GM18526 (cell line): ENCODE measurements around the gene PHF21A.

ENCODE experiments used
- POLR2A ChIP-seq: IDR thresholded peaks from 3 replicates; pipeline ENCODE4 v1.6.1; 2011; ENCODE audit not compliant: insufficient read length; ENCODE audit errors: extremely low read depth

The PHF21A gene

DNA sequence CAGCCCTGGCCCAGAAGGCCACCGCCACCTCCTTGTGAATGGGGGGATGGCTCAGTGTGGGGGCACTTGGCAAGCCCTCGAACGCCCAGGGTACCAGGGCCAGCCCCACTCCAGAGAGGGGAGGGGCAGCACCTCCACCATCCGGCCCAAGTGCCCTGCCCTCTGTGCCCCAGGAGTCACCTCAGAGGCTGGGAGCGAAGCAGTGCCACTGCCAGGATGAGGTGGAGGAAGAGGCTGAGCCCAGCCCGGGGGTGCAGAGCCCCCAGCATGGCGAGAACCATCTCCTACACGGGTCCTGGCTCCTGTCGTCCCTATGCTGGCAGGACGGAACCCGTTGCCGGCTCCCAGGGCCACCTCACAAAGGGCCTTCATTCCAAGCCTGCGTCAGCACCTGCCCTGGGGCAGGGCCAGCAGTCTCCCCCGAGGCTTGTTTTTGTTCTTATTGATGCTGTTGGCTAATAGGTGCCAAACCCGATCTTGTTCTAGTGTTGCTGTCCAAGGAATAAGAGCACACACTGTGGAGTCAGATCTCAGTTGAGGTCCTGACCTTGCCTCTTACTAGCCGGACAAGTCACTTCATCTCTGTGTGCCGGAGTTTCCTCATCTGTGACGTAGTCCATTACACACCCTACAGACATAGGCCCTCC, 214.2 kb downstream of the PHF21A start, which contains the start of gene FREY1:
TSS of gene FREY1 (minus strand) at position 307 of the 647 bp plus-strand sequence. CDS start at position 281, 26 bp downstream.
- TF ChIP-seq POLR2A, result no peak

DNA sequence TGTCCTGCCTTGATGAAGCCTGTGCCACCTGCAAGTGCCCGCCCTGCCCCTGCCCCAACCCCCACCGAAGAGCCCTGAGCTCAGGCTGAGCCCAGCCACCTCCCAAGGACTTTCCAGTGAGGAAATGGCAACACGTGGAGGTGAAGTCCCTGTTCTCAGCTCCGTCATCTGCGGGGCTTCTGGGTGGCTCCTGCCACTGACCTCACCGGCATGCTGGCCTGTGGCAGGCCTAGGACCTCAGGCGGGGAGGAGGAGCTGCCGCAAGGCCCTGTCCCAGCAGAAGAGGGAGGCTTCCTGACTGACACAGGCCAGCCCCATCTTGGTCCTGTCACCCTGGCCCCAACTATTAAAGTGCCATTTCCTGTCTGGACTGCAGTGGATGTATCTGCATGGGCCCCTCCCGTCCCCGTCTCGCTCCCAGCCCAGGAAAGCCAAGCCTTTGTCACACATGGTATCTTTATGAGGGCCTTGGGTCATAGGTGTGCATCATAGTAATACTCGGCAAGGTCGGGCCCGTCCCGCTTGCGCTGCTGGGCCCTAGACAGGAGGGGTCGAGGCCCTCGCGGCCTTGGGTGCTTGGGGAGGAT, 215.1 kb downstream of the PHF21A start:
- TF ChIP-seq POLR2A, result no peak

- TF ChIP-seq POLR2A, result no peak
Measured at GRCh38 chr11:45905095-45905494, 216.2 kb downstream of the PHF21A start.

GRCh38 chr11:45904309-45904915, 216.8 kb downstream of the PHF21A start:
- TF ChIP-seq POLR2A, result no peak

GRCh38 chr11:45902452-45903380, 218.5 kb downstream of the PHF21A start:
- no peak for TF ChIP-seq POLR2A

GRCh38 chr11:45901626-45902025, 219.6 kb downstream of the PHF21A start:
- TF ChIP-seq POLR2A, result no peak

DNA sequence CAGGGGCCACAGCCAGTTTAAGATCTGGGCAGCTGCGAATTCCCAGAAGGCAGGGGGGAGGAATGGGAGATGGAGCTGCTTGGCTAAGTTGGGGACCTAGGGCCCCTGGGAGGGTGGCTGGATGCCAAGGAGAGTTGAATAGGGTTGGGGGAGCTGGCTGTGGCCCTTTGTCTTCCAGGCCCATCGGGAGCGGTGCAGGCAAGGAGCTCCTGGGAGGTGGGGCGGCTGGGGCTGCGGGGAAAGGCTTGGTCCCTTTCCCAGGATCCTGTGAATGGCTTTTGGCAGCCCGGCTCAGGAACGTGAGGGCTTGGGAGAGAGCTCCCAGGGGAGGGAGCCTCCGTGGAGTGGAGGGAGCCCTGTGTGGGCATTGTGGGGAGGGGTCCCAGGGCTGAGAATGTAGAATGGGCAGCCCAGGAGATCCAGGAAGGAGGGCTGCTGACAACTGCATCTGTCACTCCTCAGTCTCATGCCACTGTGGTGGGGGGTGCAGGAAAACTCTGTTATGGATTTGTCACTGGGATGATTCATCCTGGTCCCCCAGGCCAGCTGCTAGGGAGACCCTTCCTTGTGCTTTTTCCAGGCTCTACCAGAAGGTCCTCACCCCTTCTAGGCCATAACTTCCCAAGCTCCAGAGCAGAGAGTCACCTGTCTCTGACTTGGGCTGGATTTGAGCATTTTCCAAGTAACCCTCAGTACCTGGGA, 220.2 kb downstream of the PHF21A start:
- no peak for TF ChIP-seq POLR2A

DNA sequence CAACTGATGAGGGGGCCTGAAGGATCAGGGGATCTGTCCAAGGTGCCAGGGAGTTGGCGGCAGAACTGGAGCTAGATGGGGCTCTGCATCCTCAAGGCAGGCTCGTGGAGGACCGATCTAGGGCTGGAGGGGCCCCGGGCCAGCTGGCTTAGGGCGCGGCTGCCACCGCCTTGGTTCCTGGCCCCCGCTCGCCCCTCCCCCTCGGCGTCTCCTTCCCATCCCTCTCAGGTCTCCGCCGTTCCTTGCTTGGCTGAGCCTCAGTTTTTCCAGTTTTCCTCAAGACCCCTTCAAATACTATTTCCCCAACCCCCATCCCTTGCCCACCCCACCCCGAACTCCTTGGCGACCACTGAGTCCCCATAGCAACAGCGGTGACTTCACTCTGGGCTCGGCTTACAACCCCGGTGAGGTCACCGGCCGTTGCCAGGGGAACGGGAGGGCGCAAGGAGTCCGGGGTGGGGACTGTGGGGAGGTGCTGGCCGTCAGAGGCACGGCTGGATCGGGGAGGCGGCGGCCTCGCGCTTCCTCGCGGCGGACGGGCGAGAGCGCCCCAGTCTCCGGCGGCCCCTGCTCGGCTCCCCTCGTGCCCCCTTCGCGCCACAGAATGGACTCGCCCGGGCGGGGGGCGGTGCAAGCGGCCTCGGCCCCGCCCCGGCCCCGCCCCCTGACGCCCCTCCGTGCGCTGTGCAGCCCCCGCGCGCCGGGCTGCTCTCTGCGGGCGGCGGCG, 221.6 kb downstream of the PHF21A start:
- no peak for TF ChIP-seq POLR2A

DNA sequence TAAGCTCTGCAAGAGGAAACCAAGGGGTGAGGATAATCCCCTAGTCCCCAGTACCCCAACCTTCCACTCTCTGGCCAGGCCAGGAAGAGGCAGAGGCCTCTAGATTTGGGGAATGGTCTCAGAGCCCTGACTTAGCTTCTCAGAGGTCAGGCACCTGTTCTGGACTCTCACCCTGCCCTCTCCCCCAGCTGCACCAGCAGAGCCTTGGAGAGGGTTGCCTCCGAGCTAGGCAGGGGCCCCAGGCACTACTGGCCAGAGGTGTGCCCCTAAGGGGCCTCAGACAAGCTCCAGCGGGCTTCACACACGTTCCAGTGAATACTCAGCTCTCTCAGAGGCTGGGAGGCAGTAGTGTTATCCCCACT, 222.2 kb downstream of the PHF21A start:
- TF ChIP-seq POLR2A, result no peak

- TF ChIP-seq POLR2A, result no peak
Measured at GRCh38 chr11:45897556-45897955, 223.7 kb downstream of the PHF21A start.

- TF ChIP-seq POLR2A, result no peak
Measured at GRCh38 chr11:45896422-45896984, 224.8 kb downstream of the PHF21A start.

GRCh38 chr11:45895553-45896259, 225.5 kb downstream of the PHF21A start:
- TF ChIP-seq POLR2A, result no peak

DNA sequence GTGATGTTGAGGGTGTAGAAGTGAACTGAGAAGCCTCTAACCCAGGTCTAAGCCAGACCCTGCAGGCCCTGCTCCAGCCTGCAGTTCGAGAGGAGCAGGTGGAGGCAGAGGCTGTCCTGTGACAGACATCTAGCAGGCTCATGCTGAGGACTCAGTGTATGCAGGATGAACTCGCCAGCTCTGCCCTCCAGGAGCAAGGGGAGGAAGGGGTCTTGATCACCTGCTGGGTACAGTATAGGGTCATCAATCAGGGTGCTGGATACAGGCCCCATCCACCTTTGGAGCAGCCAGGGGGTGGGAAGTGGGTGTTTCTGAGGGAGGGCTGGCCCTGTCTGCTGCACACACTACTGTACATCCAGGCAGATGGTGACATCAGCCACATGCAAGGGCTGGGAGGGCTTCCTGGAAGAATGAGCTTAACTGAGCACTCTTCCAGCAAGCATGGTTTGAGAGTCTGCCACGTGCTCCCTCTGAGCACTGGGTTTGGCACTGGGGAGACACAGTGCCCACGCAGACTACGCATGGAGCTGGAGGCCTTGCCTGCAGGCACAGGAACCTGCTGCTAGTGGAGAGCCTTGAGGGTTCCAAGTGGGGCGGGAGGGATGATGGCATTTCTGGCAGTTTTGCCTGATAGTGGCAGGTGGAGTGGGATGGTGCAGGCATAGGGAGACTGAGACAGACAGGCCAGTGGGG, 226.6 kb downstream of the PHF21A start:
- TF ChIP-seq POLR2A, result no peak
